Measurements from ENCODE around the gene THRB.

Gene THRB

GRCh38 chr3:24447836-24448235, 46.8 kb downstream of the THRB start:
- H3K9ac ChIP-seq (ENCODE audit: insufficient read length, low read depth): no peak overlapping the region
- DNase-seq (ENCODE audit: low read depth, low spot score): no peak
- H3K27me3 ChIP-seq (ENCODE audit: insufficient read depth, insufficient read length): no peaks in the 10 kb centered on the region
- no peaks in the 10 kb centered on the region for H3K4me1 ChIP-seq (ENCODE audit: insufficient read depth, insufficient read length)
- no peak overlapping the region for H3K4me3 ChIP-seq (ENCODE audit: insufficient read length, low read depth)
- H3K36me3 ChIP-seq (ENCODE audit: insufficient read depth, insufficient read length, low read length): no peaks in the 10 kb centered on the region
- no peaks in the 10 kb centered on the region for H3K9me3 ChIP-seq (ENCODE audit: insufficient read depth, low read length)
- TF ChIP-seq ZNF274 (IDR thresholded peaks at IDR 0.05; ENCODE audit: low read depth, low read length) (no peak), YY1 (IDR thresholded peaks at IDR 0.05; ENCODE audit: insufficient read depth, insufficient read length) (no peak), SUZ12 (IDR thresholded peaks at IDR 0.05; ENCODE audit: extremely low read depth, insufficient read depth, insufficient read length) (no peak)

GRCh38 chr3:24446032-24446431, 48.6 kb downstream of the THRB start:
- DNase-seq (ENCODE audit: low read depth, low spot score): no peak

GRCh38 chr3:24443476-24443875, 51.2 kb downstream of the THRB start:
- no peak for DNase-seq (ENCODE audit: low read depth, low spot score)
- TF ChIP-seq SUZ12 (IDR thresholded peaks at IDR 0.05; ENCODE audit: extremely low read depth, insufficient read depth, insufficient read length) (no peak), YY1 (IDR thresholded peaks at IDR 0.05; ENCODE audit: insufficient read depth, insufficient read length) (no peak), ZNF274 (IDR thresholded peaks at IDR 0.05; ENCODE audit: low read depth, low read length) (no peak)
- Histone ChIP-seq H3K4me1 (ENCODE audit: insufficient read depth, insufficient read length) (no peaks in the 10 kb centered on the region), H3K9me3 (ENCODE audit: insufficient read depth, low read length) (no peaks in the 10 kb centered on the region), H3K27me3 (ENCODE audit: insufficient read depth, insufficient read length) (no peaks in the 10 kb centered on the region), H3K36me3 (ENCODE audit: insufficient read depth, insufficient read length, low read length) (no peaks in the 10 kb centered on the region), H3K4me3 (ENCODE audit: insufficient read length, low read depth) (no peak overlapping the region), H3K9ac (ENCODE audit: insufficient read length, low read depth) (no peak overlapping the region)

More at GRCh38 chr3:24446032-24446431, 48.6 kb downstream of the THRB start:
- Histone ChIP-seq H3K36me3 (ENCODE audit: insufficient read depth, insufficient read length, low read length) (no peaks in the 10 kb centered on the region), H3K9me3 (ENCODE audit: insufficient read depth, low read length) (no peaks in the 10 kb centered on the region), H3K9ac (ENCODE audit: insufficient read length, low read depth) (no peak overlapping the region), H3K27me3 (ENCODE audit: insufficient read depth, insufficient read length) (no peaks in the 10 kb centered on the region), H3K4me3 (ENCODE audit: insufficient read length, low read depth) (no peak overlapping the region), H3K4me1 (ENCODE audit: insufficient read depth, insufficient read length) (no peaks in the 10 kb centered on the region)
- TF ChIP-seq SUZ12 (IDR thresholded peaks at IDR 0.05; ENCODE audit: extremely low read depth, insufficient read depth, insufficient read length) (no peak), YY1 (IDR thresholded peaks at IDR 0.05; ENCODE audit: insufficient read depth, insufficient read length) (no peak), ZNF274 (IDR thresholded peaks at IDR 0.05; ENCODE audit: low read depth, low read length) (no peak)

- Histone ChIP-seq H3K4me3 (ENCODE audit: insufficient read length, low read depth) (no peak overlapping the region), H3K27me3 (ENCODE audit: insufficient read depth, insufficient read length) (no peaks in the 10 kb centered on the region), H3K9ac (ENCODE audit: insufficient read length, low read depth) (no peak overlapping the region), H3K9me3 (ENCODE audit: insufficient read depth, low read length) (no peaks in the 10 kb centered on the region), H3K4me1 (ENCODE audit: insufficient read depth, insufficient read length) (no peaks in the 10 kb centered on the region), H3K36me3 (ENCODE audit: insufficient read depth, insufficient read length, low read length) (no peaks in the 10 kb centered on the region)
- no peak for TF ChIP-seq ZNF274 (IDR thresholded peaks at IDR 0.05; ENCODE audit: low read depth, low read length)
- TF ChIP-seq SUZ12 (IDR thresholded peaks at IDR 0.05; ENCODE audit: extremely low read depth, insufficient read depth, insufficient read length): no peak
- no peak for TF ChIP-seq YY1 (IDR thresholded peaks at IDR 0.05; ENCODE audit: insufficient read depth, insufficient read length)
- no peak for DNase-seq (ENCODE audit: low read depth, low spot score)
Observed at GRCh38 chr3:24440760-24441464, 53.7 kb downstream of the THRB start.

GRCh38 chr3:24439021-24439420, 55.6 kb downstream of the THRB start:
- no peak overlapping the region for H3K9ac ChIP-seq (ENCODE audit: insufficient read length, low read depth)

GRCh38 chr3:24437326-24437725, 57.3 kb downstream of the THRB start:
- DNase-seq (ENCODE audit: low read depth, low spot score): no peak
- H3K27me3 ChIP-seq (ENCODE audit: insufficient read depth, insufficient read length): no peaks in the 10 kb centered on the region
- TF ChIP-seq YY1 (IDR thresholded peaks at IDR 0.05; ENCODE audit: insufficient read depth, insufficient read length): no peak
- TF ChIP-seq ZNF274 (IDR thresholded peaks at IDR 0.05; ENCODE audit: low read depth, low read length): no peak
- TF ChIP-seq SUZ12 (IDR thresholded peaks at IDR 0.05; ENCODE audit: extremely low read depth, insufficient read depth, insufficient read length): no peak
- H3K9ac ChIP-seq (ENCODE audit: insufficient read length, low read depth): no peak overlapping the region
- H3K36me3 ChIP-seq (ENCODE audit: insufficient read depth, insufficient read length, low read length): no peaks in the 10 kb centered on the region
- H3K9me3 ChIP-seq (ENCODE audit: insufficient read depth, low read length): no peaks in the 10 kb centered on the region
- H3K4me3 ChIP-seq (ENCODE audit: insufficient read length, low read depth): no peak overlapping the region
- H3K4me1 ChIP-seq (ENCODE audit: insufficient read depth, insufficient read length): no peaks in the 10 kb centered on the region

More at GRCh38 chr3:24439021-24439420, 55.6 kb downstream of the THRB start:
- TF ChIP-seq SUZ12 (IDR thresholded peaks at IDR 0.05; ENCODE audit: extremely low read depth, insufficient read depth, insufficient read length) (no peak), ZNF274 (IDR thresholded peaks at IDR 0.05; ENCODE audit: low read depth, low read length) (no peak), YY1 (IDR thresholded peaks at IDR 0.05; ENCODE audit: insufficient read depth, insufficient read length) (no peak)
- H3K4me1 ChIP-seq (ENCODE audit: insufficient read depth, insufficient read length): no peaks in the 10 kb centered on the region
- H3K4me3 ChIP-seq (ENCODE audit: insufficient read length, low read depth): no peak overlapping the region
- H3K9me3 ChIP-seq (ENCODE audit: insufficient read depth, low read length): no peaks in the 10 kb centered on the region
- no peaks in the 10 kb centered on the region for H3K27me3 ChIP-seq (ENCODE audit: insufficient read depth, insufficient read length)
- H3K36me3 ChIP-seq (ENCODE audit: insufficient read depth, insufficient read length, low read length): no peaks in the 10 kb centered on the region
- no peak for DNase-seq (ENCODE audit: low read depth, low spot score)

GRCh38 chr3:24435584-24435983, 59.1 kb downstream of the THRB start:
- DNase-seq (ENCODE audit: low read depth, low spot score): no peak
- Histone ChIP-seq H3K27me3 (ENCODE audit: insufficient read depth, insufficient read length) (no peaks in the 10 kb centered on the region), H3K9me3 (ENCODE audit: insufficient read depth, low read length) (0 out of 2 replicates have a peak, but pooled peaks cover 2% of the 10 kb centered on the region), H3K4me1 (ENCODE audit: insufficient read depth, insufficient read length) (no peaks in the 10 kb centered on the region), H3K9ac (ENCODE audit: insufficient read length, low read depth) (no peak overlapping the region), H3K36me3 (ENCODE audit: insufficient read depth, insufficient read length, low read length) (no peaks in the 10 kb centered on the region), H3K4me3 (ENCODE audit: insufficient read length, low read depth) (no peak overlapping the region)
- TF ChIP-seq SUZ12 (IDR thresholded peaks at IDR 0.05; ENCODE audit: extremely low read depth, insufficient read depth, insufficient read length) (no peak), ZNF274 (IDR thresholded peaks at IDR 0.05; ENCODE audit: low read depth, low read length) (no peak), YY1 (IDR thresholded peaks at IDR 0.05; ENCODE audit: insufficient read depth, insufficient read length) (no peak)

All from NT2/D1 (cell line).